NCI-H1092 (cell line): ENCODE data around the gene C10orf88.
"Not testable (repeated sequence)": the region's sequence is repeated elsewhere in the genome, so short reads cannot be mapped to it uniquely, and the experiment has no call there.

ENCODE experiments used
- DNase-seq: peaks from one replicate; lab custom pipeline; 2025; lab: John Stamatoyannopoulos, UW

The C10orf88 gene

GRCh38 chr10:122957474-122957873 is 3.4 kb upstream of the C10orf88 start:
- no peak for DNase-seq

GRCh38 chr10:122955892-122956291 is 1.9 kb upstream of the C10orf88 start:
- DNase-seq: no peak

- no peak for DNase-seq
Measured at GRCh38 chr10:122954731-122955050, 664 bp upstream of the C10orf88 start.

- DNase-seq: no peak
Measured at GRCh38 chr10:122949296-122949695, 4.7 kb downstream of the C10orf88 start.

DNA sequence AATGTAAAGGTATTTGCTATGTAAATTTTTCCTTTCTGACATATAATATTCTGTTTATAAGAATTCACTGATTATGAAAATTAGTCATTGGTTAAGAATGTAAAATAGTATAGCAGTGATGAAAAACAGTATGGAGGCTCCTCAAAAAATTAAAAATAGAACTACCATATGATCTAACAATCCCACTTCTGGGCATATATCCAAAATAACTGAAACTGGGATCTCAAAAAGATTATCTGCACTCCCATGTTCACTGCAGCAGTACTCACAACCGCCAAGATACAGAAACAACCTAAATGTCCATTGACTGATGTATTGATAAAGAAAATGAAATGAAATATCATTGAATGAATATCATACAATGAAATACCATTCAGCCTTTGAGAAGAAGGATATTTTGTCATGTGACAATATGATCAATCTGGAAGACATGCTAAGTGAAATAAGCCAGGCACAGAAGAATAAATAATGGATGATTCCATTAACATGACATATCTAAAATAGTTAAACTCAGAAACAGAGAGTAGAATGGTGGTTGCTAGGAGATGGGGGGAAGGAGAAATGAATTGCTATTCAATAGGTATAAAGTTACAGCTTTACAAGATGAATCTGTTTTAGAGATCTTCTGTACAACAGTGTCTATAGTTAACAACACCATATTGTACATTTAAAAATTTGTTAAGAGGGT is 14.0 kb downstream of the C10orf88 start:
- DNase-seq: no peak

DNA sequence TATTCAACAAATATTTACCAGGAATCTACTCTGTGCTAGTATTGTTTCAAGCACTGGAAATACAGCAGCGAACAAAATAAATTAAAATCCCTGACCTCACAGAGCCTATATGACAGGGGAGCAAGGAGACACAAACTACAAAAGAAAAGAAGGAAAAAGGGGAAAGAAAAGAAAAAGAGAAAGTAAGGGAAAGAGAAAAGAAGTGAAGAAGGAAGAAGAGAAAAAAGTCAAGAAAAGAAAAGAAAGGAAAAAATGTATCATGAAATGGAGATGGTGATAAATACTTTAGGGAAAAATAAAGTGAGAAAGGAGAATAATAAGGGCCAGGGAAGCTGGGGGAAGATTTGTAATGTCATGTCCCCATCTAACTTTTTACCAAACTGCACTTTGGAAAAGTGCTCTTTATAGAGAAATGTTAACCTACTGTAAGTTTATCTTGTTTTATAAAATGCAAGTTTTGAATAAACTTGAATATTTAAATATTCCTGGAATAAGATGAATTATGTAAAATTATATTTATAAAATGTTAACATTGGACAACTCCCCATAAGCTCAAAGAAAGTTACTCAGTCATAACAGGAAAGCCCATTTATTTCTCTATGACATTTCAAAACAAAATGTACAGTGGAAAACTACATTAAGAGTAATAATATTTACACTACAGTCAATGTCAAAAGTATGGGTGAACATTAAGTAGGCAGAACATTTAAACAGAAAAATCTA is 14.7 kb downstream of the C10orf88 start:
- DNase-seq: no peak

- DNase-seq: no peak
Measured at GRCh38 chr10:122931088-122931906, 22.7 kb downstream of the C10orf88 start.

DNA sequence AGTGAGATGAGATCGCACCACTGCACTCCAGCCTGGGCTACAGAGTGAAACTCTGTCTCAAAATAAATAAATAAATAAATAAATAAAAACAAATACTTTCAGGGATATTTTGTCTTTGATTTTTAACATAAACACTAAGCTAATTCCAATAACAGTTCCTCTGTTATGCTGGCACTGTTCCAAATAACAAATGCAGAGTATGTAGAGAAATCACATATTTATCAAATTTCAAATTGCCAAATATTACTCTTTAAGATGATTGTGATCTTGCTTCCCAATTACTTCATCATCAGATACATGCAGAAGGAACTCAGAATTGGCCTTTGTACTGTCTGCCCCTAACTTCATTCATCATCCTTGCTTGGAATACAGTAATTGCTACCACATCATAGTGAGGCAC is 23.9 kb downstream of the C10orf88 start:
- DNase-seq: no peak

GRCh38 chr10:122915700-122916099 is 38.3 kb downstream of the C10orf88 start:
- DNase-seq: no peak

- no peak for DNase-seq
Measured at GRCh38 chr10:122911889-122912484, 42.0 kb downstream of the C10orf88 start.

- DNase-seq: no peak
Measured at GRCh38 chr10:122910310-122910709, 43.7 kb downstream of the C10orf88 start, which contains the start of gene FAM24A. Gene FAM24A (plus strand): TSS chr10:122910610. CDS start chr10:122911635, 1,025 bp downstream.

- DNase-seq: not testable (repeated sequence)
Measured at GRCh38 chr10:122903861-122904260, 50.2 kb downstream of the C10orf88 start.

DNA sequence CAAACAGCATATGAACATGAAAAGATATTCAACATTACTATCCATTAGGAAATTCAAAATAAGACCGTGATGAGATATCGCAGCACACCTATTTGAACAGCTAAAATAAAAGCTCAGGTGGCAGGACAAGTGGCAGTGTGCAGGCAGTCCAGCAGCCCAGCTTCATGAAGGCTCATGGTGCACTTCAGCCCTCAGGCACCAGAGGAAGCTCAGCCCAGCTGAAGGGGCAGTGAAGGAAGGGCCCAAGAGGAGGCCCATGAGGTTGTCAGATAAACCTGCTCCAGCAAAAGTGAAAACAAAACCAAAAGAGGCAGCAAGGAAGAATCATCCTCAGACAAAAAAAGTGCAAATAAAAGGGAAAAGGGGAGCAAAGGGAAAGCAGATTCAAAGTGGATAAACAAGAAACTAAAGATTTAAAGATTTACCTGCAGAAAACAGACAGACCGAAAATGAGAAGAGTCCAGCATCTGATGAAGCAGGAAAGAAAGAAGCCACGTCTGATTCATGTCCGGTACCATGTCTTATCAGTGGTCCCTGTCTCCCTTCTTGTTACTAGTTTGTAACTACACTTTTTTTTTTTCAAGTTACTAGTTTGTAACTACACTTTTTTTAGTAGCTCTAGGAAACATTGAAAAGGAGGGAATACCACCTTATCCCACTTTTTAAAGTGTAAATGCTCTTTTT is 59.6 kb downstream of the C10orf88 start:
- no peak for DNase-seq

DNA sequence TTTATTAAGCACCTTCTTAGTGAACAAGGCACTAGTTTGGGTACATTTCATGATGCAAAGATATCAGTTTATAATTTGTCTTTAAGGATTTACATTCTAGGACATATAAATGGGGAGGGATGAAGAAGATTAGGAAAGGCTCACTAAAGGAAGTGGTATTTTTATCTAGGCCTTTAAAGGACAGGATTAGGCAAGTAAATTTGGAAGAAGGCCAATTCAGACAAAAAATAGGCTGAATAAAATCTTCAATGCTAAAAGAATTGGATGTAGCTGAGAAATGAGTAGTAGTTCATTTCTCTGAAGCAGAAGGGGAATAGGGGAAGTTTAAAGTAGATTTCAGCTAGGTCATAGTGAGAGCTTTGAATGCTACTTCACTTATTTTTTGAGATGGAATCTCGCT is 69.9 kb downstream of the C10orf88 start:
- DNase-seq: no peak

DNA sequence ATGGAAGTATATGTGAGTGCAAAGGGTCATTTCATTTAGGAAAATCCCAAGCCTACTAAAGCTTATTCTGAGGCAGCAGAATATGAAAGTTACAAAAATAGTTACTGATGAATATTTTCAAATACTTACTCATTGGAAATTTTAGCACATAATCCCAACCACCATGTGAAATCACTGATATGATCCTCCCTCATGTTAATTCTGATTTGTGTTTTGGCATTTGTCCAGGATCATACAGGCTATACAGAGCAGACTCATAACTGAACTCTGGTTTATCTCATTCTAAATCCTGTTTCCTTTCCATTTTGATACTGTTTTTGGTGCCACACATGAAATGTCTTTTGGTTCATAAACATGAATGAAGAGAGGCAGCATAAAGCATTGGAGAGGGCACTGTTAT is 71.3 kb downstream of the C10orf88 start:
- no peak for DNase-seq
